HG02588 (cell line): Measurements from ENCODE around the gene TLR10.
"Not testable (repeated sequence)": the region's sequence is repeated elsewhere in the genome, so short reads cannot be mapped to it uniquely, and the experiment has no call there.

Source experiments
- ATAC-seq: cut with Tn5 transposase; IDR thresholded peaks from one replicate; pipeline ENCODE4 v1.9.1; 2021; ENCODE audit warnings: mild to moderate bottlenecking, moderate library complexity; ENCODE audit not compliant: unreplicated experiment

The TLR10 gene

GRCh38 chr4:38802561-38803355, 20.0 kb upstream of the TLR10 start:
- ATAC-seq: no peak

GRCh38 chr4:38800961-38801450, 18.2 kb upstream of the TLR10 start:
- ATAC-seq: no peak

- no peak for ATAC-seq
Observed at GRCh38 chr4:38800366-38800765, 17.6 kb upstream of the TLR10 start.

- ATAC-seq: no peak
Observed at GRCh38 chr4:38795087-38795486, 12.3 kb upstream of the TLR10 start.

DNA sequence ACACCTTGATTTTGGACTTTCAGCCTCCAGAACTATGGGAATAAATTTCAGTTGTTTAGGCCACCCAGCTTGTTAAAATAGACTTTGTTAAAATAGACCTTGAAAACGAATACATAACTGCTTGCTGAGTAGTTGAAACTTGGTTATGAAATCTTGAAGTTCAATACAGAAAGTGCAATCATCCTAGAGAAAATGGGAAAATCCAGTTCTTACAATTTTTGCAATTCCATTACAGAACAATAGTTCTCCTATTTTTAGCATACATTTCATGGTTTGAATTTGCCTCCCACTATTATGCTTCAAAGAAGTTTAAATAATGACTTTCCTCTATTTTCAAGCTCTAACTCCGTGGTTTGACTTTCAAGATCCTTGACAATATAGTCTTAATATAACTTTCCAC, 11.3 kb upstream of the TLR10 start:
- ATAC-seq: no peak

DNA sequence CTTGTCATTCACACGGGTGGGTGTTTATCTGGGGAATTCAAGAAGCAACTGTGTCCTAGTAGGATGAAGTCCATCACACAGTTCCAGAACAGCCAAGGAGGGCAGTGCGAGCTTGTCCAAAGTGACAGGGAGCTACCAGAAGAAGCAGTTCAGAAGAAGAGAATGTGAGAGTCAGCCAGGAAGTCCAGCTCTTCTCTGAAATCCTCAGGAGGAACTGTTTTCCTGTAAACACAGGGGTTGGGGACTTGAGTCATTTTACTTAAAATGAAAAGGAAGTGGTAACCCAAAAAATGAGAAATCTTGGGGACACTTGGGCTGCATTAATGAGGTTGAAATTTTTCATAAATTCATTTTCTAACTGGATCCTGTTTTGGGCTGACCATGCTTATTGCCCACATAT, 8.2 kb upstream of the TLR10 start:
- ATAC-seq: no peak

DNA sequence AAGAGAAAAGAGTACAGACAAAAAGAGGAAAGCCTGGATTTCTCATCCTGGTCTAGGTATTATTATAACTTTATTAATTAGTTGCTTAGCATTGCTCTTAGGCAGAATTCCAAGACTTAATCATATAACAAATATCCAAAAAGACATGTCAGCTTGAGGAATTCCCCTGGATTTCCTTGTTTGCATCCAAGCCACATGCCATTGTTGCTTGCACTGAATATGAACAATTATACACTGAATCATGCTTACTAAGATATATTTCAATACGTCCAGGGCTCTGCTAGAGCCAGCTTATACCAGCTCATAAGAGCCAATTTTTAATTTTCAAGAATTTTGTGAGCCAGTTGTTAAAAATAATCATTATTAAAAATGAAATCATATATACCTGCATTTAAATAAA, 5.5 kb upstream of the TLR10 start:
- no peak for ATAC-seq

DNA sequence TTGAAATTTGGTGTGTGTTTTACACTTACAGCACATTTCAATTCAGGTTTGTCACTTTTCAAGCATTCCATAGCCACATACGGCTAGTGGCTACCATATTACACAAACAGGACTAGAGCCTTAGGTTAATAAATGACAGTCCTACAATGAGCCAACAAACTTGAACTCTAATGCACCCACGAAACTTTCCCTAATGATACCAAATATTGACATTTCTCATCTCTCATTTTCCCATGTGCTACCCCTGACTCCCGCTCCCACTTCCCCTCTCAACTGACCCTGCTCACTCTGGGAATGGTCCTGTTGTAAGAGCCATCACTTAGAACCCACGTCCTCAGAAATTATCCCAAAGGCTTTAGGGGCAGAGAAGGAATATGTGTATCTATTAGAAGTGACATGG, 4.9 kb upstream of the TLR10 start:
- ATAC-seq: no peak

DNA sequence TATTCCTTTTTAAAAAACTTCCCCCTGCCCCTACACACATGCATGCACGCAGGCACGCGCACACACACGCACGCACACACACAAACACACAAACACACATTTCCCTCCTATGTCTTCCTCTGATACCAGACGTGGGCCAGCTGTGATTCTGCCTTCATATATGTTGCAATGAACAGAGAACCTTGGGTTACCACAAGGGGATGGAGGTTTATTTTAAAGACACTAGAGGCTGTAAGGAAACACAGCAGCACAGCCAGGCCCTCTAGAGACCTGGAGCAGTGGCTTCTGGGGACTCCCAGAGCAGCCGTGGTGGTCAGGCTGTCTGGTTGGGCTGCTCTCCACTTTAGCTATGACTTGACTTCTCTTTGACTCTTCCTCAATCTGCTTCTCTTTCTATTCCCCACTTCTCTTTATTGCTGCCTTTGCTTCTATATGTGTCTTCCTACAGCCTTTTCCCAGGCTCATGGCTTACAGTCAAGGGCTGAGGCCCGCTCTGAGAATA, 3.2 kb upstream of the TLR10 start:
- ATAC-seq: no peak

- no peak for ATAC-seq
Observed at GRCh38 chr4:38785041-38785790, 2.4 kb upstream of the TLR10 start.

- ATAC-seq: no peak
Observed at GRCh38 chr4:38784141-38784540, 1.4 kb upstream of the TLR10 start.

DNA sequence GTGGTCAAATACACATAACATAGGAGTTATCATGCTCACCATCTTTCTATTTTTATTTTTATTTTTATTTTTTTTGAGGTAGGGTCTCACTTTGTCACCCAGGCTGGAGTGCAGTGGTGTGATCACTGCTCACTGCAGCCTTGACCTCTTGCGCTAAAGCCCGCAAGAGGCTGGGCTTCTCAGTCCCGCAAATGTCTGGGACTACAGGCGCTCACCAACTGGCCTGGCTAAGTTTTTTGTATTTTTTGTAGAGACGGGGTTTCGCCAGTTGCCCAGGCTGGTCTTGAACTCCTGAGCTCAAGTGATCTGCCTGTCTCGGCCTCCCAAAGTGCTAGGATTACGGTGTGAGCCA, 295 bp upstream of the TLR10 start:
- ATAC-seq: no peak

GRCh38 chr4:38781854-38782261, 932 bp downstream of the TLR10 start:
- no peak for ATAC-seq

DNA sequence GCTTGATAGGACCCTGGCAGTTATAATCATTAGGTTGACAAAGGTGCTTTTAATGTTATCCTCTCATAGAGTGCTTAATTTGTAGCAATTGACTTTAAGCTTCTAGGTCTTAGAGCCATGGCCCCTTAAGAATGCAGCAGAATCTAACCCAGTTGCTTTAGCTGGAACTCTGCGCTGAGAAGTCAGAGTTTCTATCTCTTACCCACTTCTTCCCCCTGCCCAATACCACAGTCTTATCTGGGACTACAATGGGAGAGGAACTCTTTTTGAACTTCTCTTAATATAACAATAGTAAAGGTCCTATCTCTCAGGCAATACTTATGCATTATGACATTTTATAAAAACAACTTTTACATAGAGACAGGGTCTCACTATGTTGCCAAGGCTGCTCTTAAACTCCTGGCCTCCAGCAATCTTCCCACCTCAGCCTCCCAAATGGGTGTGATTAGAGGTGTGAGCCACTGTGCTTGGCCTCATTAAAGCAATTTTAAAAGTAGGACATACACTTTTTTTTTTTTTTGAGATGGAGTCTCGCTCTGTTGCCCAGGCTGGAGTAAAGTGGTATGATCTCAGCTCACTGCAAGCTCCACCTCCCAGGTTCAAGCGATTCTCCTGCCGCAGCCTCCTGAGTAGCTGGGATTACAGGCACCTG, 1.8 kb downstream of the TLR10 start:
- ATAC-seq: no peak

GRCh38 chr4:38779790-38780189, 3.0 kb downstream of the TLR10 start:
- ATAC-seq: no peak

- not testable (repeated sequence) for ATAC-seq
Observed at GRCh38 chr4:38777925-38778324, 4.9 kb downstream of the TLR10 start.

DNA sequence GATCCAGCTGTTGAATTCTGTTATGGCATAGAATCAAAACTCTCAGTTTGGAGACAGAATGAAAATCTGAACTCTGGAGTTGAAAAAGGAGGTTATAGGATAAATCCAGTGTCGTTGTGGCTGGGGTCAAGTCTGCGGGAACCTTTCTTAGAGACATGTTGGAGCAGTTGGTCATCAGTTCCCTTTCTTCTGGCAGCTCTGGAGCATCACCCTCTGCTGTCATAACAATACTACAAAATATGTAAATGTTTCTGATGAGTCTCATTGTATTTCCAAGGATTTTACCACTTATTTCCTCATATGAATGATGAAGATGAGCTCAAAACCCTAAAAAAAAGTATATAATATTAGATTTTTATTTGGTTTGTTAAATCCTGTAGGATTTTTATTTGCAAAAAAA, 7.5 kb downstream of the TLR10 start:
- no peak for ATAC-seq

DNA sequence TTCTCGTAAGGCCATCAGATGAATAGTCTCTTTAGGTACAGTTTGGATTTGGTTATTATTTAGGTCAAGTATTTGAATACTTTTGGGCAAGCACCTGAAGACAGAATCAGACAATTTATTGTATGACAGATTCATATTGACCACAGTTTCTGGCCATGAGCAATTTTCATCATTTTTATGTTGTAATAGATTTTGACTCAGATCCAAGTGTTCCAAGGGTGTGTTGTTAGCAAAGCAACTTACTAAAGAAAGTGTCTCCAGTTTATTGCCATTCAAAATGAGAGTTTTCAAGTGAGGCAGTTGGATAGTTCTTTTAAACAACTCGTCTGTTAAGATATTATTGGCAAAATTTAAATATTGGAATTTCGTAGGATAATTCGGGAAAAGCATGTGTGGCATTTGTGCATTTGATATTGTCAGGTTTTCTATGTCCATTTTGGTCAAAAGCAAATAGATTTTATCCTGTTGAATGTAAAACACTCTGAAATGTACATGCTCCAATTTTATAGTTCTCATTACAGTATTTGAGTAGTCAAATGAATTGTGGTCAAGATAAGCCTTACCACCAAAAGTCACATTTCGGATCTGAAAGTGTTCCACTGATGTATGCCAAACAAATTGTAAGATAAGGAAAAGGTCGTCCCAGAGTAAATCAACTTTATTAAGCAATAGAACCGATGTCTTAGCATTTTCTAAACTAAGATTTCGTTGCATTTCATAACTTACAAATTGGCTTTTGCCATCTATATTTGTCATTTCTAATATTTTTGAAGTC, 8.4 kb downstream of the TLR10 start:
- no peak for ATAC-seq

GRCh38 chr4:38770281-38770680, 12.5 kb downstream of the TLR10 start:
- not testable (repeated sequence) for ATAC-seq

GRCh38 chr4:38769857-38770256, 12.9 kb downstream of the TLR10 start:
- ATAC-seq: no peak

DNA sequence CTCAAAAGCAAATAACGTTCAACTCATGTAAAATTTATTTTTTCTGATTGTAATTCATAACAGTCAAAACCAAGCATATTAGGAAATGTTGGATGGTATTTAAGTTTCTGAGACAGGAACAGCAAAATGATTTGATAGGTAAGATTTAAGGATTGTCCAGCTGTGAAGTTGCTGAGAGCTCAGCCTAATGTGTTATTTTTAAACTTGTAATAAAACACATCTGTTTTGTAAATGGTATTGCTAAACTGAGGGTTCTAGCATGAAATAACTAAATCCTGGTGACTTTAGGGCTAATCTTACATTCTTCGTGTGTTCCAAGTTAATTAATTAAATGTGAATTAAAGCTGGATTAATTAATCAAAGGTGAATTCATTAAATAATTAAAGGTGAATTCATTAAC, 13.3 kb downstream of the TLR10 start:
- ATAC-seq: no peak
